Islet of Langerhans (tissue), 1 donor: ENCODE results near the gene EMC9.

ENCODE experiments used
- FAIRE-seq: peaks from one replicate; lab custom pipeline; 2011; peaks lifted over from hg19 to GRCh38; lab: Jason Lieb, UNC

EMC9 gene, protein sequence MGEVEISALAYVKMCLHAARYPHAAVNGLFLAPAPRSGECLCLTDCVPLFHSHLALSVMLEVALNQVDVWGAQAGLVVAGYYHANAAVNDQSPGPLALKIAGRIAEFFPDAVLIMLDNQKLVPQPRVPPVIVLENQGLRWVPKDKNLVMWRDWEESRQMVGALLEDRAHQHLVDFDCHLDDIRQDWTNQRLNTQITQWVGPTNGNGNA

DNA sequence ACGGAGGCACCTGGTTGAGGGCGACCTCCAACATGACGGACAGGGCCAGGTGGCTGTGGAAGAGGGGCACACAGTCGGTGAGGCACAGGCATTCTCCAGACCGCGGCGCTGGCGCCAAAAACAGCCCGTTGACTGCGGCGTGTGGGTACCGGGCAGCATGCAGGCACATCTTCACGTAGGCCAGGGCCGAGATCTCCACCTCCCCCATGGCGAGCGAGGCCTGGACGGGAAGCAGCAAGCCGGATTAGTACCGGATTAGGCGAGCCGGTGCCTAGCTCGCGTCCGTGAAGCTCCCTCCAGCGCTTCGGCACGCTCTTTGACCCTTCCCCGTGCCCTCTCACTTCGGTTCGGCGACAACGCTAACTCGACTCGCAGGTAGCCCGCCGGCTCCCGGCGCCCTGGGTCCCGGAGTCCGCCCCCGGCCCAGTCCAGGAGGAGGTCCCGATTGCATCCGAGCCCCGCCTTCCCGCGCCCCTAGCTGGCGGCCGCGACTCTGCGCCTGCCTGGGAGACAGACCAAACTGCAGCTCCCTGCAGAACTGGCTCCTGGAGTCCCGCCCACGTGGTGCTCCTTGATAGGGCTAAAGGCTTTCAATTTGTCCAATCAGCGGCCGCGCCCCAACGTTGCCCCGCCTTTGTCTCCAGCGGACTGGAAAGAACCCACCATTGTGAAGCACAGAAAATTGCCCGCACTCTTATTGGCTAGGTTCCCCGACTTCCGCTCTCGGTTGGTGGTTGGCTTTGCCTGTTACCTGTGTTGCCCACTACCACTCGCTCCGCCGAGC lies at the start of gene EMC9:
Gene EMC9 (minus strand): TSS at position 495 of the 784 bp plus-strand sequence. CDS start 287 bp downstream, at position 208.
- peak; percentile 76 for FAIRE-seq

DNA sequence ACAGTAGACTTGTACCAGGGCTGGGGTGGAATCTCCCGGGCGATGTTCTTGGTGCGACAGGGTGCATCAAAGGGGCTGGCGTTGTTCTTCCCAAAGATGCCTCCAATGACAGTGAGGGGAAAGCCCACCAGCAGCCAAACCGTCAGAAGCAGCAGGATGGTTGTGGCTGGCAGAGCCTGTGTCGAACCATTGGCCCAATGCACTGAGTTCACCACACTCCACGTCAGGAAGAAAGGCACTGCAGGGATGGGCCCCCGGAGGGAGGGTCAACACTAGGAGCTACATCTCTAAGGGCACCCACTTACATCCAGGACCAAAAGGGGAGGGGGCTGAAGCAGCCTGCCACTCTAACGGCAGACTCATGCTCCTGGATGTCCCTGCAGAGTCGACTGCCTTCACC lies 49.0 kb upstream of the EMC9 start:
- FAIRE-seq, result no peak

DNA sequence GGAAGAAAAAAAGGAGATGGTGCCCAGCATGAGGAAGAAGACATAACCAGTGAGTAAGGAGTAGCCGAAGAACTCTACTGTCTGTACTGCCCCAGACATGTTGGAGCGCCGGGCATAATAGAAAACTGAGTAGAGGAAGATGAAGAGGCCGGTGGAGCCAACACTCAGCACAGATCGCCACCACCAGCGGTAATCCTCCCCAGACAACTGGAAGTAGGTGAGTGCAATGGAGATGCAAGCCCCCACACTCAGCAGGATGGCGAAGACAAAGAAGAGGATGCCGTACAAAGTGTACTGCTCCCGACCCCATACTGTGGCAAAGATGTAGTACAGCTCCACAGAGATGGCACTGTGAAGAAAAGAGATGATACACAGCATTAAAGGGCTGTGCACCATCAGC lies 48.1 kb upstream of the EMC9 start:
- FAIRE-seq, result no peak

DNA sequence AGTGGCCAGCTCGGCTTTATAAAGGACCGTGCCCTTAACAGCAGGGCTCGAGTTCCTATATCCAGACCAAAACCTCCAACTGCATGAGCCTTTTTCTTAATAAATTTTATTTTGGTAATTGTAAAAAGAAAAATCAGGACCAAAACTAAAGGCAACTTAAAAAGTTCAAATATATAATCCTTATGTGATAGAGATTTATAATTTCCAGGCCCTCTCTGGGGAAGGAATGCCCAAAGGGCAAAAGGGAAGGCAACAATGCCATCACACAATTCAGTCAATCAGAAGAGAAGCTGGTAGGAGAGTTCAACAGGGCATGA lies 47.6 kb upstream of the EMC9 start:
- FAIRE-seq, result no peak

DNA sequence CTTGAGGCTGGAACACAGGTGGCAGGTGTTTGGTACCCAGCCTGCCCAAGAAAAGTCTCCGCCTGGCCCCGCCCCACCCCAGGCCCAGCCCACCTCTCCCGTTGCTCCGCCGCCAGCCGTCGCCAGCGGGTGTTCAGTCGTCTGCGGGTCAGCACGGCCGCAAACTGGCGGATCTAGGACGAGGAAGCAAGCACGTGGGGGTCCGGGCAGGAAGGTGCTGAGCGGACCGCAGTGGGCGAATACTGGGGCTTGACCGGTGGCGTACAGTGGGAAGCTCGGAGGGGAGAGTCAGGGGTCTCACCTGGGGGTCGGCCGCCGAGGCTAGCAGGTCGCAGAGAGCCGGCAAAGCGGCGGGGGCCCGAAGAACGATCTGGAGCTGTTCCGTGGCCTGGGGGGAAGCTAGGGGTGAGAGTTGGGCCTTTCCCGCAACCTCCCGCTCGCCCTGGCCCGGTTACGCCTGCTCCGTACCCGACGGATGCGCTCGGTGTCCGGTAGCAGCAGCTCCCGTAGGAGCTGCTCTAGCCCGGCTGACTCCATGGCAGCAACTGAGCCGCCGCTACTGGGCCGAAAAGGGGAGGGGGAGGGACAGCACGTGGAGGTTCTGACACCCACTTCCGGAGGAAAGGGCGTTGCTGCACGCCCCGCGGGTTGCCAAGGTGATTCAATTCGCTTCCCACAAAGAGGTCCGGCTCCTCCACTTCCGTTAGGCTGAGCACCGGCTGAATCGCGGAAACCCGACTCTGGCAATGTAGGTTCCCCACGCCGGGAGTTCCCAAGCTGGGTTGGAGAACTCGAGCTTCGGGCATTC lies 47.1 kb upstream of the EMC9 start, which contains the start of gene IPO4:
Gene IPO4 (minus strand): TSS at position 566 of the 808 bp plus-strand sequence. CDS start 29 bp downstream, at position 537.
- FAIRE-seq, result no peak

DNA sequence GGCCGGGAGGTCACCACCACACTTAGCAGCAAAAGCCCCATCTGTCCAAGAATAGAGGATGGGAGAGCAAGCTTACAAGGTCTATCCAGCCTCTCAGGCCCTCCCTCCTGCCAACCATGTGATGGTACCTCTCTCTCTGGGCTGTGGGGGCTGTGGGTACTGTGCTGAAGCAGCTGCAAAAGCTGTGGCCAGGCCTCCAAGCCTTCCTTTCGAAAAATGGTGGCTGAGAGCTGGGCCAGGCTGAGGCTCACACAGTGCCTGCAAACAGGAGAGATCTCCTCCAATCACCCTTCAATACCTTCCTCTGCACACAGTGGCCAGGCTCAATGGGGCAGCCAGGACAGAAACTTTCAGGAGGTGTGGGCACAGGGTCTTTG lies 46.1 kb upstream of the EMC9 start:
- no peak for FAIRE-seq

DNA sequence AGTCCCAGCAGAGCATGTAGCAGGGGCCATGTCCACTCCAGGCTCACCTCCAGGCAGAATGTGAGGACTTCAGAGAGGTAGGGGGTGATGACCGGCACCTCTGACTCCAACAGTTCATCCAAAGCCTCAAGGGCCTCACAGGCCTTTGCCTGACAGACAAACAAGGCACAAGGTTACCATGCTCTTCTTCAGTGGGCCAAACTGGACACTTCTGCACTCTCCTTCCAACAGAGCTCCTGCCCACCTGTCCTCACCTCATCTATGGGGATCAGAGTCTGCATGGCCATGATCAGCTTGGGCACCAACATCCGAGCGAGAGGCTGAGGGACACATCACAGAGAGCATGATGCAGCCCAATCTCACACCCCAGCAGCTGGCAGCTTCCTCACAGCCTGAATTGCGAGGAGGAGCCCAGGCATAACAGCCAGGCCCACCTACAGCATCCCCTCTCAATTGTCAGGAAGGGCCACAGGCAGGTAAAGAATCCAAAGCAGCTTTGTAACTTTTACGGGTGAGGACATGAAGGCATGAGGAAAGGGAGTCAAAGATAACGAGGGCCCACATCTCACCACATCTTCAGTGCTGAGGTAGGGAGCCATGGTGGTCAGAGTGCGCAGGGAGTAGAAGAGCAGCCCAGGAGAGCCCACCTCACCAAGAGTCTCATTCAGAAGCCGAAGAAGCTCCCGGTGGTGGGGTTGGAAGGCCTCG lies 45.6 kb upstream of the EMC9 start:
- FAIRE-seq, result no peak

DNA sequence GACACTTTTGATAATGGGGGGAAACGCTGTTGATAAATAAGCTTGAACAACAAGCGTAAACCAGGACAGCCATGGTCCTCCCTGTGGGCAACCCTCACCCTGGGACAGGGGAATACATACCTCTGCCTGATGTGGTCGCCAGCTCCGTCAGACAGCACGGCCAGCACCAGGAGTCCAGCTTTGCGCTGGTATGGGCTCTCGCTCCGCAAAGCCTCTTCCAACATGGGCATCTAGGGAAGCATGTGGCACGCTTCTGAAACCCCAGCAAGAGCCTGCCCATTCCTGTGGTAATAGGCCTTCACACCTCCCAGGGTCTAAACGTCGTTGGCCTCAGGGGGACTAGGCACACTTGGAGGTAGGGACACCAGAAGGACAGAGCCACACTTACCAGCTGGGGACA lies 44.4 kb upstream of the EMC9 start:
- FAIRE-seq, result no peak

DNA sequence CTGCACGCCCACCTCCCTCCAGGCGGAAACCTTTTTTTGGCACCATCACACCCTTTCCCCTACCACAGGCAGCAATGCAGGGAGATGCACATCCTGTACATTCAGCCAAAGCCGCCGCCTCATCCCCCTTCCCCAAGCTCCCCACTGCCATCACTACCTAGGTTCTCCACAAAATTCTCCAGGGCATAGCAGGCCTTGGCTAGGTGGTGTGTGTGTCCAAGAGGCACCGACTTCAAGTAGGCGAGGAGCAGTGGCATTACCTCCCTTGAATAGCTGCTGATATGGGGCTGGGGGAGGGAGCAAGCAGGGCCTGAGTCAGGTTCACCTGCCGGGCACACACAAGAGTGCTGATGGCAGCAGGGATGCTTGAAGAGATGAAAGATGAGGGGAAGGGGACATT lies 43.6 kb upstream of the EMC9 start:
- no peak for FAIRE-seq

DNA sequence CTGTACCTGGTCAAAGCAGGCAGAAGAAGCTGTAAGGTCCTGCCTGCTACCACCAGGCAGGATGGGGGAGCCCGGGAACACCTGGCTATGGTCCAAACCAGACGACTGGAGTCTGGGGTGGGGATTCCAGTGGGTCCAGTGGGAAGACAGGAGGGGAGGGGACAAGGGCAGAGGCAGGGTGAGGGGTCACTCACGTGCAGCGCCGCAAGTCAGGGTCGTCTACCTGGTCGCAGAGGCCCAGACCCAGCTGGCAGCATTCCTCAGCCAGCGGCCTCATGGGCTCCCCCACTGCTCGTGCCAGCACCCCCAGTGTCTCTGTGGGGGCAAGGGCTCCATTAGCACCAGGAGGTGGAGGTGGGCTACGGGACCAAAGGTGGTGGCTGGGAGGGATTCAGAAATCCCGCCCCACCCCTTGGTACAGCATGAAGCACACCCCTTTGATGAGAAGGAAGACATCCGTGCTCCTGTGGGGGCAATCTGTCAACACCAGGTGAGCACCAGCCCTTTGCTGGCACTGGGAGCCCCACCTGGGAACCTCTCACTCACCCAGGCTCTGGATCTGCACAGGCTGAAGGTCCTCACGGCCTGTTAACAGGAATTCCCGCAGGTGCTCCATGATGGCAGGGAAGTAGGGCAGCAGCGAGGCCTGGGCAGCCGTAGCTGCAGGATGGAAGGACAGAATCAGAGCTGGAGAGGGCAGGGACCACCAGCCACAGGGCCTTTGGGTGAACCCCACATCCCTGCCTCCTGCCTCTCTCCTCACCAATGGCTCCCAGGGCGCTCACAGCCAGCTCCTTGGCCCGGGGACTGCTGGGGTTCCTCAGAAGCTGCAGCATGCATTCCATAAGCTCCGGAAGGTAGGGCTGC lies 42.9 kb upstream of the EMC9 start:
- FAIRE-seq, result no peak

DNA sequence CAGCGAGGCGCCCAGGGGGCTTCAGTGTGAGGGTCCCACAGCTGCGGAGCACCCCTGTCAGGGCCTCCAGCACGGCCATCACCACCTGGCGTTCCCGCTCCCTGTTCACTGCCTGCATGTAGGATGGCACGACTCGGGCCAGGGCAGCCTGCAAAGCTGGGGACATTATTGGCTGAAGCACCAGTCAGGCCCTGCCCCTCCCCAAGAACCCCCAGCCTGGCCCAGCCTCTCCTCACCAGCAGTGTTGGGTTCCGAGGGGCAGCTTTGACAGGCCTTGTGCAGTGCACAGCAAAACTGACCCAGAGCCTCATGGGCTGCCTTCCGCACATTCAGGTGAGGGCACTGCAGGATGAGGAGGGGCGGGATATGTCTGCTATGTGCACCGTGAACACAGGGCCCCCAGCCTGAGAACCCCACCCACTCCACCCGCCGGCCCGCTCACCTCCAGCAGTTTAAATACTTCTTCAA lies 41.7 kb upstream of the EMC9 start:
- no peak for FAIRE-seq

DNA sequence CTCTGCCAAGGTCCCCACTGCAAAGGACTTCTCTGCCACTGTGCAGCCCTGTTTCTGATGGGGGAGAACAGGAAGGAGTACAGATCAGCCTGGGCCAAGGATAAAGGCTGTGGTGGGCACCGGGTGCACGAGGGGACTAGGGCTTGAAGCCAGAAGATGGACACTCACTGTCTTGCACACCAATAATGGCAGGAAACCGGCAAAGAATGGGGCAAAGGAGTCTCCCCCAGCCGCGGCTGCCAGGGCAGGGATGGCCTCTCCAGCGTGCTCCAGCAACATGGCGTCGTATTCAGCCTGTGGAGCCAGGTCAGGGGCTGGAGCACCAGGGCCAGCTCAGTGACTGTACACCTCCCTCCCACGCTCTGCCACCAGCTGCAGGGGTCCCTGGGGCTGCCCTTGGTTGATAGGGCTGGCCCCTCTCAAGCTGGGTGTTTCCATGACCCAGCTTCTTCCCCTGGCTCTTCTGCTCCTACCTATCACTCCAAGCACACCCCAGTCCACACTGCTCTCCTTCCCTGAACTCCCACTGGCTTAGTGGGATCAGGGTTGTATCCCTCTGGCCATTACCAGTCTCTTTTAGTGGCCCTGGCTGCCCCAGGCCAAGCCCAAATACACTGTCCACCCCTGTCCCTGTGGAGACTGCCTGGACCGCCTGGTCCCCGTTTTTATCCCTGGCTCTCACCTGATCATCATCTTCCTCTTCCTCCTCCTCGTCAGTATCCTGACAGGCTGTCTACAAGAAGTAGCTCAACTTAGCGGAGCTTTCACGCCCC lies 40.9 kb upstream of the EMC9 start:
- FAIRE-seq, result no peak

DNA sequence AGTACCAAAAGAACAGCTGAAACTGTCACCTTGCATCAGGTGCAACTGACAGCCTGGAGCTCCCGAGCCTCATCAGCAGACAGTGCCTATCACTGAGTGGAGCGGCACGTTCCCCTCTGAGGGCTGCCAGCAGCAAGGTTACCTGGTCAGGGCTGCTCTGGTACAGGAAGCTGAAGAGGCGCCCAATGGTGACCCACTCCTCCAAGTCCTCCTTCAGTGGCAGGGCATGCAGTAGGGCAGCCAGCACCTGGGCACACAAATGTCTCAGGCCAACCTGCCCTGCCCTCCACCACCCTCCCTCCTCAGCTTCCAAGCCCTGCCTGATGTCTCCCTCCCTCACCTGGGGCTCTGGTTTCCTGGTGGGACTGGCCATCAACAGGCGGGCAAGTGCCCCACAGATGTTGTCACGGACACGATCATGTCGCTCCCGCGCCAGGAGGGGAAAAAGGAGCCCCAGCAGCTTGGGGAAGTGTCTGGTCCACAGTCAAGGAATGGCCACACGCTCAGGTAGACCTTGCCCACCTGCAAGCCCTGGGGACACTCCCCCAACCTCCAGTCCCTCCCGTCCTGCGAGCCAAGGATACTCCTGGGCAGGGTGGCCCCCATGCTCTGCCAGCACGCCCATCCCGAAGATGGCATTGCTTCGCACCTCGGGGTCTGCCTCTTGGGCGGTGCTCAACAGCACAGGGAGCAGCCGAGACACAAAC lies 40.1 kb upstream of the EMC9 start:
- no peak for FAIRE-seq

DNA sequence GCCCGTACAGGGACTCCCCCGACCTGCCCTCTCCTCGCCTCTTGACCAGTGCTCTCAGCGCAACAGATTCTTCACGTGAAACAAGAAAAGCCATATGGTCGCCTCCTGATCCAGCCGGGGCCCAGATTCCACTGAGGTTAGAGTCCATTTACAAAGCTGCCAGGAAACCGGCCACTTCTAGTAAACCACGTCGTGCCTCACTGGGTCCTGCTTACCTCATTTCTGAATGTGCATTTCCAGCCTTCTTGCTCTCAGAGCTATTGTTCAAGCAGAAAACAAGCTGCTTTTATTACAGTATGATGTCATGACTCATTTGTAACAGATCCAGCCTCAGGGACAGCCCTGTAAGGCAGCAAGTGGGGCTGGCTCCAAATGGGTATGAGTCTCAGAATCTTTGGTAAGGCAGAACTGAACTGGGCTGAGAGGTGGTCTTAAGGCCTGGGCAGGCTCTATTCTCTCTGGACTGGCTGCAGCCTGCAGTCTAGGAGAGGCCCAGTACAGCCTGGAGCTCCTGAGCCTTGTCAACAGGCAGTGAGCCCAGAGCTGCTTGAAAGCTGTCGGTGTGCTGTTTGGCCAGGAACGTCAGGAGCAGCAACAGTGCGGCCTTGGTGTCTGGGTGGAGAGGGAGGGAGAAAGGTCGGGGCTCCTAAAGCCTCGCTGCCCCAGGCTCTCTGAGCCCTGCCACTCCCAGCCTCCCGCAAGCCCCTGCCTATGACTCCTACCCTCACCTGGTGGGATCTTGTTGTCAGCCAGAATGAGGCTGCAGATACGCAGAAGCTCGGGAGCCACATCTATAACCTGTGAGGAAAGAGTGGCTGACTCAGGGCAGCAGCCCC lies 38.8 kb upstream of the EMC9 start:
- FAIRE-seq, result peak; percentile 98

DNA sequence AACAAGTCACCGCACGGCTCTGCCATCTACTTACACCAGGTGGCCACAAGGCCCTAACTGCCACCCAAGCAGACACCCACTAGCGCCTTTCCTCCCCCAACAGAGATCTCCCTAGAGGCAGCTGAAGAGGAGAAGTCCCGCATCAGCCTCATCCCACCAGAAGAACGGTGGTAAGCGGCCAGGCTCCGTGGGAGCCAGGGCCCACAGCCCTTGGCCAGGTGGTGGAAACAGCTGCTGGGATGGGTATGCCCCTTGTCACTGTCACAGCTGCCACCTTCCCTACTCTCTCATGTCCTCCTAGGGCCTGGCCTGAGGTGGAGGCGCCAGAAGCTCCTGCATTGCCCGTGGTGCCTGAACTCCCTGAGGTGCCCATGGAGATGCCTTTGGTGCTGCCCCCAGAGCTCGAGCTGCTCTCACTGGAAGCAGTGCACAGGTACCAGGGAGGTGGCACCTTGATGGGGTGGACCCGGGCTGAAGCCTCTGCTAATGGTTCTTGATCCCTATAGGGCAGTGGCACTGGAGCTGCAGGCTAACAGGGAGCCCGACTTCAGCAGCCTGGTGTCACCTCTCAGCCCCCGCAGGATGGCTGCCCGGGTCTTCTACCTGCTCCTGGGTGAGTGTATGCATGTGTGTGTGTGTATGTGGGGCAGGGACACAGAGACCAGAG lies 38.0 kb upstream of the EMC9 start:
- FAIRE-seq, result no peak

DNA sequence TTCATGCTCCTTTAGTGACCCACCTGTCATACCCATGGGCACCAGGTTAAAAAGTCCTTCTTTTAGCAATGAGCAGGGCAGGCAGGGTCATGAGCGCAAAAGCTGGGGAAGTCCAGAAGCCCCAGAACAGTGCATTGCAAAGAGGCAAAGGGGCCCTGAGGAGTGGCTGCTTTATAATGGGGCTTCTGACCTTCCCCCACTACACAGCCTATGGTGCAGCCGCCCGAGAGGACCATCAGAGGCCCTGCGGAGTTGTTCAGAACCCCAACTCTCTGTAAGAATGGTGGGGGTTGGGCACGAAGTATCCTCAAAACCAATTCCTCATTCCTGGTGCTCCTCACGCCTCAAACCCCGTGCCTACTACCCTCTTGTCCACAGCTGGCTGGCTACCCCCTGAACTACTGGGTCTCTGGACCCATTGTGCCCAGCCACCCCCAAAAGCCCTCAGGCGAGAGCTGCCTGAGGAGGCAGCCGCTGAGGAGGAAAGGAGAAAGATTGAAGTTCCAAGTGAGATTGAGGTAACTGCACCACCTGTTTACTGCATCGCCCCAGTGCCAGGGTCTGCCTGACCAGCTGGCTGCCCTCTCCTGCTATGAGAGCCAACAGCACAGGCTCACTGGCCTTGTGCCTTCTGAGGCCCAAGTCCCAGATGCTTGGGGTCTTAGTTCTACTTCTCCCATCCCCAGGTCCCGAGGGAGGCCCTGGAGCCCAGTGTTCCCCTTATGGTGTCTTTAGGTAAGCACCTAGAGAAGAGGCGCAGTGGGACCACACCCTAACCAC lies 37.2 kb upstream of the EMC9 start:
- no peak for FAIRE-seq

DNA sequence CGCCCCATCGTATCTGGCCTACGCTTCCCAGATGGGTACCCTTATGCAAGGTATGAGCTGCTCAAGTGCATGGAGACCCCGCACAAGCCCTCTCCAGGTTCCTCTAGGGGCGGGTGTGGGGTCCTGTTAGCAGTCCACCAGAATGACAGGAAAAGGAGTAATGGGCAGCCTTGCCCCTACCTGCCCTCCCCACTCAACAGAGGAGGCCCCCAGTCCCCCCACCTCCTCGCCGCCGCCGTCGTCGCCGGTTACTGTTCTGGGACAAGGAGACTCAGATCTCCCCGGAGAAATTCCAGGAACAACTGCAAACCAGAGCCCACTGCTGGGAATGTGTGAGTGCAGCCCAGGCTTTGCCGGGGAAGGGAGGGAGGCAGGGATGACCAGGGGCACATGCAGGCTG lies 36.5 kb upstream of the EMC9 start:
- no peak for FAIRE-seq
